Measurements from ENCODE around the gene TNK2. TPM values are rescaled to one million over a fixed set of nuclear protein-coding genes. Genes with fewer than 3 reads are reported as not detected.

Gene TNK2
- total RNA-seq, 4 donors from 2014 or later, result 6.1 to 81.2 (median 24.4) TPM

DNA sequence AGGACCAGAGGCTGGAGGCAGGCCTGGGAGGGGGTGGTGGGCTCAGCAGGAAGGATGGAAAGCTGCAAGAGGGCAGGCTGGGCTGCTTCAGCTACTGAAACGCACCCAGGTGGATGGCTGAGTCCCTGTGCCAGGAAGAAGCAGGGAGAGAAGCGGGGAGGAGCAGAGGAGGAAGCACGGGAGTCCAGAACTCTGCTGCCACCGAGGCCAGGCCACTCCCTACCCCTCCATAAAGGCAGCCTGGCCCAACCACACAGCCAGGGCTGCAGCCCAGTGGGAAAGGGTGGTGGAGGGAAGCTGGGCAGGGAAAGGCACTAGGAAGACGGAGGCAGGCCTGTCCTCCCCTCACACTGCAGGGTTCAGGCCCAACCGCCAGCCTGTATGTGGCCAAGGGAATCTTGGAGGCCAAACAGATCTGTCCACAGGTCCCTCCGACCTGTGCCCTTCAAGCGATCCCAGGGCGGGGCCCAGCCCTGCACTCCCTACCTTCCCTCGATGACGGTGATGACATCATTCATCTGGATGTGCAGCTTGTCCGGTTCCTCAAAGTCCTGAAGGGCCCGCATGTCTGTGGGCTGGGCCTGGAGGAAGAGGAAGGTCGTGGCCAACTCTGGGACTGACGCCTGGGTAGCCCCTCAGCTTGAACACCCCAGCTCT, 30.5 kb downstream of the TNK2 start:
- intact Hi-C loops (cut with DNase I; ENCODE audit: low total_unique reads), result no loop called here
- no peaks in the 10 kb centered on the region for H3K27me3 ChIP-seq
- H3K4me1 ChIP-seq, result no peaks in the 10 kb centered on the region
- no peak for TF ChIP-seq POLR2A (IDR thresholded peaks at IDR 0.05)
- TF ChIP-seq, protein P1, sequence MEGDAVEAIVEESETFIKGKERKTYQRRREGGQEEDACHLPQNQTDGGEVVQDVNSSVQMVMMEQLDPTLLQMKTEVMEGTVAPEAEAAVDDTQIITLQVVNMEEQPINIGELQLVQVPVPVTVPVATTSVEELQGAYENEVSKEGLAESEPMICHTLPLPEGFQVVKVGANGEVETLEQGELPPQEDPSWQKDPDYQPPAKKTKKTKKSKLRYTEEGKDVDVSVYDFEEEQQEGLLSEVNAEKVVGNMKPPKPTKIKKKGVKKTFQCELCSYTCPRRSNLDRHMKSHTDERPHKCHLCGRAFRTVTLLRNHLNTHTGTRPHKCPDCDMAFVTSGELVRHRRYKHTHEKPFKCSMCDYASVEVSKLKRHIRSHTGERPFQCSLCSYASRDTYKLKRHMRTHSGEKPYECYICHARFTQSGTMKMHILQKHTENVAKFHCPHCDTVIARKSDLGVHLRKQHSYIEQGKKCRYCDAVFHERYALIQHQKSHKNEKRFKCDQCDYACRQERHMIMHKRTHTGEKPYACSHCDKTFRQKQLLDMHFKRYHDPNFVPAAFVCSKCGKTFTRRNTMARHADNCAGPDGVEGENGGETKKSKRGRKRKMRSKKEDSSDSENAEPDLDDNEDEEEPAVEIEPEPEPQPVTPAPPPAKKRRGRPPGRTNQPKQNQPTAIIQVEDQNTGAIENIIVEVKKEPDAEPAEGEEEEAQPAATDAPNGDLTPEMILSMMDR (IDR thresholded peaks at IDR 0.05), result no peak
- H3K4me3 ChIP-seq, result no peak overlapping the region
- no peak for DNase-seq
- no peaks in the 10 kb centered on the region for H3K9me3 ChIP-seq
- no peak overlapping the region for H3K27ac ChIP-seq
- no peaks in the 10 kb centered on the region for H3K36me3 ChIP-seq

DNA sequence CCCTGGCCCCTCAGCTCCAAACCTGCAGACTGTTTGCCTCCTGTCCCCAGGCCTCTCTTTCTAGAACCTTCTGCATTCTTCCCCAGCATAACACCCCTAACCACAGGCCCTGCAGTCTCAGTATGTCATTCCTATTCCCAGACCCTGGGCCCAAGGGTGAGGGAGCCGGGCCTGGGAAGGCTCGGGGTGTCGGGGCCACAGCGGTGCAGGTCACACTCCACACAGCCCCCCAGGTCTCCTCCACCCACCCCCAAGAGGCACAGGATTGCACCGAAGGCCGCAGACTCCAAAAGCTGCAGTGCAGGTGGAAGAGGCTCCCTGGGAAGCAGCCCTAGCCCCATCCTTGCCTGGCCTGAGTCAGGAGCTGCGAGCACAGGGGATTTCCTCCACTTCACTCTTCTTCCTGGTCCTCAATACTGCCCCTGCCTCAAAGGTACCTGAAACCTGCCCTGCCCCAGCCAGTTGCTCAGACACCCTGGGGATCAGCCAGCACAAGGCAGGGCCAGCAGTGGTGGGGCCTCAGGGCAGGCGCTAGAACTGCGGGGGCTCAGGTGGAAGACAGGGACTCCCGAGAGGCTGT, 31.1 kb downstream of the TNK2 start:
- H3K36me3 ChIP-seq, result no peaks in the 10 kb centered on the region
- H3K4me1 ChIP-seq, result no peaks in the 10 kb centered on the region
- no peaks in the 10 kb centered on the region for H3K9me3 ChIP-seq
- H3K4me3 ChIP-seq, result no peak overlapping the region
- DNase-seq, result no peak
- intact Hi-C loops (cut with DNase I; ENCODE audit: low total_unique reads), result no loop called here
- no peak overlapping the region for H3K27ac ChIP-seq
- TF ChIP-seq, protein P1 (IDR thresholded peaks at IDR 0.05), result no peak
- TF ChIP-seq POLR2A (IDR thresholded peaks at IDR 0.05), result no peak
- no peaks in the 10 kb centered on the region for H3K27me3 ChIP-seq

DNA sequence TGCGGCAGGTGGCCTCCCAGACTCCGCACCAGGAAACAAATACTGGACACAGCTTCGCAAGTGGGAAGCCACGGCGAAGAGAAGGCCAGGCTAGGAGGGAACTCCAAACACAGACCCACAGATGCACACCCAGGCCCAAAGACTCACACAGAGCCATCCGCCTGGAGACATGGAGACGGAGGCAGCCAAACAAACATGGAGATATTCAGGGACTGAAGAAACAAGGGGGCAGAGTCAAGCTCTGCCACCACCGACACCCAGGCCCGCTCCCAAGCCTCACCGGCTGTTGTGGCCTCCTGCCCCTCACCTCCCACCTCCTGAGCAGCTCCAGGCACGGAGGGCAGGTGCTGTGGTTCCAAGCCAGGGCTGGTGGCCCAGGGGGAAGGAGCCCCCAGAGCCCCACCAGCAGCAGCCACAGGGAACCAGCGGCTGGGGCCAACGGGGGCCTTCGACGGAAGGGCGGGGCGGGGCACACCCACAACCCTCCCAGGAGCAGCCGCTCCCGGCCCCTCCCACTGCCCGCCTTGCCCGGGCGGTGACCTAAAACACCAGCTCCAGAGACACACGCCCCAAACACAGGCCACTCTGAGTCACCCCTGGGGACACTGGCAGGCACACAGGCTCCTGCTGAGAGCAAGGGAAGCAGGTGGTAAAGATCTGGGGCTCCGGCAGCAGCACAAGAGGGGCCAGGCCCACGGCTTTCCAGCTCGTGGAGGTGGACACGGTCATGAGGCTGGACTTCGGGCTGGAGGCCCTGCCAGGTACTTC, 31.9 kb downstream of the TNK2 start:
- TF ChIP-seq, protein P1 (IDR thresholded peaks at IDR 0.05), result no peak
- TF ChIP-seq POLR2A (IDR thresholded peaks at IDR 0.05), result no peak
- Histone ChIP-seq H3K9me3 (no peaks in the 10 kb centered on the region), H3K36me3 (no peaks in the 10 kb centered on the region), H3K4me3 (no peak overlapping the region), H3K4me1 (no peaks in the 10 kb centered on the region), H3K27ac (no peak overlapping the region), H3K27me3 (no peaks in the 10 kb centered on the region)
- DNase-seq, result no peak
- intact Hi-C loops (cut with DNase I; ENCODE audit: low total_unique reads), result no loop called here

DNA sequence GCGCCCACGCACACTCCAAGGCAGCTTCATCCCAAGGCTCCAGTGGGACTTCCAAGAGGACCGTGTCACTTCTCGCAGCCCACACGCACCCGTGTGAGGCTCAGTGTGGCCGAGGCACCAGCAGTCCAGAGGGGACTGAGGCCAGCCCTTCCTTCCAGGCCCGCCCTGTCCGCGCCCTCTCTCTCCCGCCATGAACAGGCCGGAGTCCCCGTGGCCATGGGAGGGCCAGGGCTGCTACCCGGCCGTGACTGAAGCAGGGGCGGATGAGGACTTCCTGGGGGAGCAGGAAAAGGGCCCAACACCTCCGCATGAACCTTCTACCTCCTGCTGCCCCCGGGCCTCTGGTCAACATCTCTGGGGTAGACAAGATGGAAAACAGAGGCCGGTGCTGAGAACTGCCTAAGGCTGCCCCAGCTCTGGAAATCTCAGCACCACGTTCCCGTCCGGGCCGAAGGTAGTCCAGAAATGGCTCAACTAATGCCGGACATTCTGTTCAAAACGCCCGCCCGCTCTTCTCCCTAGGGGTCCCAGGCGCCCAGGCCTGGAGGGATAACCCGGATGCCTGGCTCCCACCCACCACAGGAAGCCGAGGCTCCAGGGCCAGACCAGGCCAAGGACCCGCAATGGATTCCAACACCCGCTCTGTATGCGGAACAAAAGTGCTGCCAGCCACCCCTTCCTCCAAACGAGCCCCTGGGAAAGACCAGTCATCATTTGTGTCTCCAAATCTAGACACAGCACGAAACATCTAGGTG, 32.7 kb downstream of the TNK2 start:
- Histone ChIP-seq H3K9me3 (no peaks in the 10 kb centered on the region), H3K27me3 (no peaks in the 10 kb centered on the region), H3K4me1 (no peaks in the 10 kb centered on the region), H3K4me3 (no peak overlapping the region), H3K27ac (no peak overlapping the region), H3K36me3 (no peaks in the 10 kb centered on the region)
- intact Hi-C loops (cut with DNase I; ENCODE audit: low total_unique reads), result no loop called here
- DNase-seq, result no peak
- TF ChIP-seq, protein P1 (IDR thresholded peaks at IDR 0.05), result no peak
- TF ChIP-seq POLR2A (IDR thresholded peaks at IDR 0.05), result no peak
